ENCODE data around the gene ITM2A. TPM values are rescaled to one million over a fixed set of nuclear protein-coding genes. Genes with fewer than 3 reads are reported as not detected.

The ITM2A gene
- total and polyA plus RNA-seq, 2 donors (not counting 3 experiments of a cell fraction or from before 2014, with no cell fraction given), result 3.9 to 10.2 TPM

DNA sequence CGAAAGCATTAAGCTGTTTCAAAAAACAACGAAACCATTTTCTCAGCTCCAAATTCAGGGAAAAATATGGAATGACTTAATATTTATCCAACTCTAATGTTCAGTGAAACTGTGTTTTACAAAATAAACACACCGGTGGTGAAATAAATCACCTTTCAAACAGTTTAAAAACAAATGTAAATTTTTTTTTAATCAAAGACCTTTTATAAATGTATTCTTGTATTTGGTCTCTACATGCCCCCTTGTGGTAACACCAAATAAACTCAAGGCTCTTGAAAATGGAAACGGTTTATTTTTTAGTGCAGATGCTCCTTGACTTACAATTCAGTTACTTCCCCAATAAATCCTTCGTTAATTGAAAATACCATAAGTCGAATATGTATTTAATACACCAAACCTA is 45.8 kb upstream of the ITM2A start:
- POLR2A ChIA-PET, result no interaction called here
- dilution Hi-C loops (cut with MboI; ENCODE audit: extremely low pct_ligation_motif_present, low sequenced_read_pairs), result no loop called here

More for the DNA sequence above, 45.8 kb upstream of the ITM2A start:
- Histone ChIP-seq H4K20me1 (replicated peaks; ENCODE audit: control insufficient read depth, extremely low read depth, insufficient read depth, low read length) (no peaks in the 10 kb centered on the region), H2AFZ (ENCODE audit: low read depth, low read length) (no peak overlapping the region), H3K79me2 (ENCODE audit: control insufficient read depth, insufficient read depth, low read length) (no peaks in the 10 kb centered on the region), H3K4me1 (ENCODE audit: control insufficient read depth, extremely low read depth, insufficient read depth, low read length) (no peaks in the 10 kb centered on the region), H3K36me3 (ENCODE audit: control insufficient read depth in 2 of 2, extremely low read depth in 1 of 2, insufficient read depth in 2 of 2, low read length in 2 of 2) (no peaks in the 10 kb centered on the region), H3K9ac (replicated peaks; ENCODE audit: extremely low read depth, insufficient read depth, low read length) (no peak overlapping the region), H3K27ac (ENCODE audit: insufficient read depth, low read depth, low read length) (no peak overlapping the region), H3K27me3 (ENCODE audit: control insufficient read depth in 2 of 2, insufficient read depth in 2 of 2, low read length in 2 of 2) (no peaks in the 10 kb centered on the region), H3K4me3 (replicated peaks in 1 of 3; ENCODE audit: insufficient read depth in 1 of 3, low read depth in 1 of 3, low read length in 3 of 3) (no peak overlapping the region), H3K9me3 (replicated peaks; ENCODE audit: control insufficient read depth, insufficient read depth, low read length) (no peaks in the 10 kb centered on the region), H3K9me1 (replicated peaks; ENCODE audit: control insufficient read depth, extremely low read depth, insufficient read depth, low read length) (no peaks in the 10 kb centered on the region), H3K4me2 (ENCODE audit: insufficient read depth, low read length) (no peak overlapping the region)
- no peak for FAIRE-seq
- TF ChIP-seq, protein P1, sequence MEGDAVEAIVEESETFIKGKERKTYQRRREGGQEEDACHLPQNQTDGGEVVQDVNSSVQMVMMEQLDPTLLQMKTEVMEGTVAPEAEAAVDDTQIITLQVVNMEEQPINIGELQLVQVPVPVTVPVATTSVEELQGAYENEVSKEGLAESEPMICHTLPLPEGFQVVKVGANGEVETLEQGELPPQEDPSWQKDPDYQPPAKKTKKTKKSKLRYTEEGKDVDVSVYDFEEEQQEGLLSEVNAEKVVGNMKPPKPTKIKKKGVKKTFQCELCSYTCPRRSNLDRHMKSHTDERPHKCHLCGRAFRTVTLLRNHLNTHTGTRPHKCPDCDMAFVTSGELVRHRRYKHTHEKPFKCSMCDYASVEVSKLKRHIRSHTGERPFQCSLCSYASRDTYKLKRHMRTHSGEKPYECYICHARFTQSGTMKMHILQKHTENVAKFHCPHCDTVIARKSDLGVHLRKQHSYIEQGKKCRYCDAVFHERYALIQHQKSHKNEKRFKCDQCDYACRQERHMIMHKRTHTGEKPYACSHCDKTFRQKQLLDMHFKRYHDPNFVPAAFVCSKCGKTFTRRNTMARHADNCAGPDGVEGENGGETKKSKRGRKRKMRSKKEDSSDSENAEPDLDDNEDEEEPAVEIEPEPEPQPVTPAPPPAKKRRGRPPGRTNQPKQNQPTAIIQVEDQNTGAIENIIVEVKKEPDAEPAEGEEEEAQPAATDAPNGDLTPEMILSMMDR (IDR thresholded peaks at IDR 0.05; ENCODE audit: extremely low read depth in 1 of 2, insufficient read depth in 1 of 2, low read depth in 1 of 2, low read length in 2 of 2), result peak in 1 of 2 donors; percentile 6
- TF ChIP-seq POLR2A (IDR thresholded peaks at IDR 0.05; ENCODE audit: low read depth, low read length) (no peak), EZH2 (IDR thresholded peaks at IDR 0.05; ENCODE audit: borderline replicate concordance, low read depth, low read length, severe bottlenecking) (no peak), GATA2 (IDR thresholded peaks at IDR 0.05; ENCODE audit: insufficient read depth, insufficient read length, low read depth, low read length) (no peak), JUN (IDR thresholded peaks at IDR 0.05; ENCODE audit: borderline replicate concordance, insufficient read depth, insufficient read length, low read depth) (no peak), FOS (IDR thresholded peaks at IDR 0.05; ENCODE audit: borderline replicate concordance, insufficient read depth, low read length) (no peak), POLR2AphosphoS5 (IDR thresholded peaks at IDR 0.05; ENCODE audit: insufficient read depth, low read depth, low read length) (no peak), MYC (IDR thresholded peaks at IDR 0.05; ENCODE audit: low read depth, low read length) (no peak)
- TF ChIP-seq, protein P2, sequence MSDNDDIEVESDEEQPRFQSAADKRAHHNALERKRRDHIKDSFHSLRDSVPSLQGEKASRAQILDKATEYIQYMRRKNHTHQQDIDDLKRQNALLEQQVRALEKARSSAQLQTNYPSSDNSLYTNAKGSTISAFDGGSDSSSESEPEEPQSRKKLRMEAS (IDR thresholded peaks at IDR 0.05; ENCODE audit: insufficient read depth, insufficient read length), result no peak
- DNase-seq (ENCODE audit: low read depth, low spot score), result peak; percentile 1
- CTCF ChIA-PET, result interaction anchor here (1.0 to 2.3 kb wide), 7 partner anchors 142 to 1321 kb away, joined by 3 to 11 read pairs (median 5); no protein-coding TSS in a partner anchor
- intact Hi-C loops (cut with micrococcal nuclease), result loop anchor here (2.0 to 5.0 kb wide), 2 partner anchors 46 to 332 kb away; partner anchors contain the start of gene ITM2A
- no TSS peak for BruUV-seq (replicated peaks)
